HTR-8/SVneo (cell line): Measurements from ENCODE around the gene QSOX2.
A peak's percentile ranks its signal among the peaks of the same experiment; 100 is the strongest.

Source experiments
- DNase-seq: peaks from one replicate; pipeline ENCODE4 v3.0.0; 2011; ENCODE audit warnings: low spot score, mixed read lengths; ENCODE audit not compliant: insufficient read length
- FAIRE-seq: peaks from 2 replicates; lab custom pipeline; 2011; peaks lifted over from hg19 to GRCh38; lab: Jason Lieb, UNC

Gene QSOX2

GRCh38 chr9:136283291-136284235 lies 38.0 kb upstream of the QSOX2 start:
- peak; percentile 89 for DNase-seq
- no peak for FAIRE-seq

DNA sequence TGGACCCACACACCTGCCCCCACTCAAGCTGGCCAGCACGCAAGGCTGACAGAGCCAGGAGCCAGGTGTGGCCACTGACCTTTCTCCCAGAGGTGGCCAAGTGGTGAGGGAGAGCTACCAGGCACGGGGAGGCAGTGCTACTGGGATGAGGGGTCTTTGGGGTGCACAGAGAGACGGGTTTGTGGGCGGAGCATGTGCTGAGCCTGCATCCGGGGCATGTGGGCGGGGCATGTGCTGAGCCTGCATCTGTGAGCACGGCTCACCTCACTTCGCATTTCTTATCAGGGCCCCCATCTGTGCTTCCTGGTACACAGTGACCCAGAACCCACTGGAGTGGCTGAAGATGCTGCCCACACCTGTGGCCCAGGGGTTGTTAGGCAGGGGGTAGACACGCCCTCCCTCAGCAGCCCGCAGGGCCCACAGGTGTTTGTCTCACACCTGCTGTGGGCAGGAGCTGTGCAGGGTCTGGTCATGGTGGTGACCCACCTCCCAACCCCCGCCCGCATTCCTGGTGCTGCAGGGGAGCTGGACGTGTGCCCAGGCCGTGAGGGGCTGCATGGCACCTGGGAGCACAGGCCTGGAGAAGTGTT lies 36.8 kb upstream of the QSOX2 start:
- FAIRE-seq: no peak
- DNase-seq: no peak

DNA sequence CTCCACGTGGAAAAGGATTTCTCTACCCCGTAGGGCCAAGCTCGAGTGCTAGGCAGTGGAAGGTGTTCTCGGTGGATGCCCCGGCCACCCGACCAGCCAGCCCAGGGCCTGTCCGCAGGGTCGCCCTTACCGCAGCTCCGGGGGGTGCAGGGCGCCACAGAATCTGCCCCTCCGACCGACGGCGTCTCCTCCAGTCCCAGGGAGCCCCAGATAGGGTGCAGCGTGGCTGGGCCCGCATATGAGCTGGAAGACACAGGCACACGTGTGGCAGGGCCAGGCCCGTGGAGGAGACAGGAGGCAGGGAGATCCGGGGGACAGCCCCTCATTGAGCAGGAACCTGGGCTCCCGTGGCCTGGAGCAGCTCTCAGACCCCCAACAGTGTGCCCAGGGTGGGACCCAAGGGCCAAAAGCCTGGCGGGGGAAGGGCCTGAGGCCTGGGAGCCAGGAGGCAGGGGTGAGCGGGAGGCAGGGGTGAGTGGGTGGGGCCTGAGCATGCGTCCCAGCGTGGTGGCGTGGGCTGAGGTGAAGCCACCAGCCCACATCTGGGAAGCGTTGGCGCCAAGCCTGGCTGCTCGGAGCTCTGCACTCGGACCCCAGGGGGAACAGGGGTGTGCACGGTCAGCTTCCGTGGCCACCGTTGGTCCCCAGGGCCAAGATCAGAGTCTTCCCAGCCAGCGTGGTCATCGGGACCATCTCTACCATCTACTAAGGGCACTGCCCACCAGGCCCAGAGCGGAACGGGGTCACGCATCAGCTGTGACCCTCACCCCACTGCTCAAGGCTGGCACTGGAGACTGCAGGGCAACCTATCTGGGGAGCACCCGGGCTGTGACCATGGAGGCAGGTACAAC lies 36.0 kb upstream of the QSOX2 start:
- DNase-seq (no peak), FAIRE-seq (no peak)

GRCh38 chr9:136280535-136281315 lies 35.1 kb upstream of the QSOX2 start:
- FAIRE-seq (no peak), DNase-seq (no peak)

- FAIRE-seq: no peak
- no peak for DNase-seq
Observed at GRCh38 chr9:136279471-136279870, 33.9 kb upstream of the QSOX2 start.

GRCh38 chr9:136278894-136279293 lies 33.3 kb upstream of the QSOX2 start:
- DNase-seq (no peak), FAIRE-seq (no peak)

- no peak for FAIRE-seq
Observed at GRCh38 chr9:136278221-136278620, 32.6 kb upstream of the QSOX2 start.

GRCh38 chr9:136277746-136278145 lies 32.1 kb upstream of the QSOX2 start:
- no peak for FAIRE-seq

More at GRCh38 chr9:136278221-136278620, 32.6 kb upstream of the QSOX2 start:
- DNase-seq: no peak

GRCh38 chr9:136276716-136277115 lies 31.1 kb upstream of the QSOX2 start:
- DNase-seq (no peak), FAIRE-seq (no peak)

More at GRCh38 chr9:136277746-136278145, 32.1 kb upstream of the QSOX2 start:
- DNase-seq: no peak

GRCh38 chr9:136275655-136276429 lies 30.2 kb upstream of the QSOX2 start:
- DNase-seq (no peak), FAIRE-seq (no peak)

DNA sequence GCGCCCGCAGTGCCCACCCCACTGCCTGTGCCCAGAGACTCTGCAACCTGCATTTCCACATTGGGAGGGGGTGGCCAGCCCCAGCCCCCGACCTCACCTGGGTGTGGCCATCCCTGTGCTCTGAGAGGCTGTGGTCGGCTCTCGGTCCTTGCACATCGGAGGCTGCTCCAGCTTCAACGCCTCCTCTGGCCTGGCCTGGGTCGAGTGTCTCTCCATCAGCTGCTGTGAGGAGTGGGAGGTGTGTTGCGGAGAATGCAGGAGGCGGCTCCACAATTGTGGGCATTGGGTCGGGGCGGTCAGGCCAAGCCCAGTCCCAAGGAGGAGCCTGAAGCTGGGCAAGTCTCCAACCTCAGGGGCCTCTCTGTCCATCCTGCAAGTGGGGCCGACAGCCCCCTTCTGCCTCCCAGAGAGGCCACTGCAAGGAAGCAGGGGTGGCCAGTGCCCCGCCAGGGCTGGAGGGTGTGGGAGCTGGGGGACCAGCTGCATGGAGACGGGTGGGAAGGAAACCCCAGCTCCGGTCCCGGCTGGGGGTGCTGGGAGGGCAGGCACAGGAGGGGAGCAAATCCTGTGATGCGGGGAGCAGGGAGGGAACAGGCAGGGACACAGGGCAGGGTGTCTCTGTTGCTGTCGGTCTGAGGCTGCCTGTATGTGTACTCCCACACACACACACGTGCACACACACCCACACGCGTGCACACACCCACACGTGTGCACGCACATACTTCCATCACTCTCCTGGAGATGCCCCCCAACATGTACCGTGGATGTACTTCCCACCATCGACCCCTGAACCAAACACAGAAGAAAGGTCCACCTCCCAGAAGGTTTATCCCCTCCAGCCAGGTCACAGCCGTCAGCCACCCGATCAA lies 29.4 kb upstream of the QSOX2 start:
- DNase-seq (no peak), FAIRE-seq (no peak)

- FAIRE-seq: no peak
- no peak for DNase-seq
Observed at GRCh38 chr9:136273921-136274785, 28.5 kb upstream of the QSOX2 start.

DNA sequence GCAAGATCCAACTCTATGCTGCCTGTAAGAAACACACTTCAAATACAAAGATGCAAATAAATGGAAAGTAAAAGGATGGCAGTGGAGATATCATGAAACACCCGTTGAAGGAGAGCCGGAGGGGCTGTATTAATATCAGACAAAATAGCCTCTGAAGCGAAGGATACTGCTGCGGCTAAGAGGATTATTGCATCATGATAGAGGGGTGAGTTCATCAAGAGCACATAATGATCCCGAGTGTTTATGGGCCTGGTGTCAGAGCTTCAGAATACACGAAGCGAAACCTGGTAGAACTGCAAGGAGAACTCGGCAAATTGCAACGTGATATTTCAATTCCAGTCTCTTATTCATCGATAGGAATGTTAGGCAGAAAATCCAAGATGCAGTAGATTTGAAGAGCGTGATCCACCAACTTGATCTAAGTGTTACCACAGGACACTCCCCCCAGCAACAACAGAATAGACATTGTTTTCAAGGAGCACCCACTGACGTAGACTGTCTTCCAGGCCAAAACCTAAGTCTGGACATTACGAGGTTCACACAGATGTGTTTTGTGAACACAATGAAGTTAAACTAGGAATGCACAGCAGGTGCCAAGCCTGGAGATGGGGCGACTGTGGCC lies 27.7 kb upstream of the QSOX2 start:
- DNase-seq (no peak), FAIRE-seq (no peak)

DNA sequence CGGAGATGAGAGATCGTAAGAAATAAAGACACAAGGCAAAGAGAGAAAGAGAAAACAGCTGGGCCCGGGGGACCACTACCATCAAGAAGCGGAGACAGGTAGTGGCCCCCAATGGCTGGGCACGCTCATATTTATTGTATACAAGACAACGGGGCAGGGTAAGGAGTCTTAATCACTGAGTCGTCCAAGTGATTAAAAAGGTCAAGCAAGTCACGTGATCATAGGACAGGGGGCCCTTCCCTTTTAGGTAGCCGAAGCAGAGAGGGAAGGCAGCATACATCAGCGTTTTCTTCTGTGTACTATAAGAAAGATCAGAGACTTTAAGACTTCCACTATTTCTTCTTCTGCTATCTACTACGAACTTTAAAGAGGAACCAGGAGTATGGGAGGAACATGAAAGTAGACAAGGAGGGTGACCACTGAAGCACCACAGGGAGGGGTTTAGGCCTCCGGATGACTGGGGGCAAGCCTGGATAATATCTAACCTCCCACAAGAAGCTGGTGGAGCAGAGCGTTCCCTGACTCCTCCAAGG lies 24.6 kb upstream of the QSOX2 start:
- FAIRE-seq: no peak
- DNase-seq: no peak

DNA sequence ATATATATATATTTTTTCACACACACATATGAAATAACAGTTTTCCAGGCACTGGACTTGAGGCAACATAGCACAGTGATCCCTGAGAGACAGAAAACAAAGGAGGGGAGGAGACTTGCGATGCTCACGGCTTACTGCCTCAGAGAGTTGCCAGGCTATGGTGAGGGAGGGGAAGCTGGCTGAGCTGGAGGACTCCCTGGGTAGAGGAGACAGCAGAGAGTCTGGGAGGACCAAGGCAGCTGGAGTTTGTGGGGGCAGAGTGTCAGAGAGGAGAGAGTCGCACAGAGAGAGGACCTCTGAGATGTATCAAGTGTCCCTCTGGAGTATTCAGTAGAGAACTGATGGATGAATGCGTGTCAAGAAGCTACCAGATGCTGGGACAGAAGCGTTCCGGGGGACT lies 23.1 kb upstream of the QSOX2 start:
- no peak for FAIRE-seq
- no peak for DNase-seq

GRCh38 chr9:136268318-136268717 lies 22.7 kb upstream of the QSOX2 start:
- FAIRE-seq (no peak), DNase-seq (no peak)
